K562 (cell line): Measurements from ENCODE around the gene AMZ1. TPM values are rescaled to one million over a fixed set of nuclear protein-coding genes. Genes with fewer than 3 reads are reported as not detected.
A peak's percentile ranks its signal among the peaks of the same experiment; 100 is the strongest.

Experiments
- ATAC-seq: fragments of 200-7000 bp; cut with Tn5 transposase; 3 replicates; pipeline ENCODE4 v1.9.1; 2020; ENCODE audit warnings: moderate library complexity
- BruUV-seq: library from RNA; stranded (reverse); fragments of 400-500 nt; replicated peaks from 2 replicates; lab custom pipeline; 2021; lab: Mats Ljungman, UMichigan
- CTCF ChIA-PET: fragments of 300-600 bp; formaldehyde crosslinking; extraction: SDS; loops from one replicate; lab custom pipeline; 2021; ENCODE audit warnings: low intra/inter-chr PET ratio; lab: Yijun Ruan, JAX
- POLR2A ChIA-PET: fragments of 300-600, 350-650 bp; sonication (Branson Sonifier 250); formaldehyde crosslinking; extraction: SDS; loops from one replicate; lab custom pipeline; 2021; ENCODE audit warnings: antibody characterized with exemption, inconsistent platforms; lab: Yijun Ruan, JAX
- DNase-seq, 4 experiments: peaks; one replicate each; pipeline versions ENCODE4 v3.0.0 to v3.0.0-alpha.2; 2011 to 2018; ENCODE audit warnings: low spot score in 3 of 4, mixed read lengths in 3 of 4; ENCODE audit errors: extremely low read depth in 1 of 4
- FAIRE-seq: peaks from 2 replicates; lab custom pipeline; 2011; peaks lifted over from hg19 to GRCh38; lab: Jason Lieb, UNC
- H2AFZ ChIP-seq: 2 replicates; pipeline ENCODE4 v1.6.0; 2011; ENCODE audit warnings: low read depth, low read length, control low read depth, inconsistent platforms
- H3K27ac ChIP-seq: fragments of 200-600 bp; 3 replicates; pipeline ENCODE4 v1.8.0; 2011; ENCODE audit warnings: low read depth, mild to moderate bottlenecking, control low read depth, inconsistent platforms, low read length, moderate library complexity, mixed read lengths; ENCODE audit errors: extremely low read depth
- H3K27me3 ChIP-seq, 2 experiments: fragments of 300-600 bp in 1 of 2; 2 replicates in 1 of 2; 3 replicates in 1 of 2; pipeline versions ENCODE4 v1.6.0 to v1.8.0; 2011; ENCODE audit warnings: inconsistent platforms in 2 of 2, low read length in 2 of 2, mild to moderate bottlenecking in 1 of 2, mixed read lengths in 1 of 2, moderate library complexity in 1 of 2; ENCODE audit not compliant: control insufficient read depth in 2 of 2, insufficient read depth in 2 of 2
- H3K36me3 ChIP-seq: fragments of 300-600 bp; 3 replicates; pipeline ENCODE4 v1.8.0; 2011; ENCODE audit warnings: mild to moderate bottlenecking, low read length, inconsistent platforms; ENCODE audit not compliant: control insufficient read depth, insufficient read depth
- H3K4me1 ChIP-seq, 2 experiments: fragments of 200-600 bp in 1 of 2; replicated peaks in 1 of 2; 2 replicates in 1 of 2; 3 replicates in 1 of 2; pipeline versions ENCODE4 v1.5.1 to v1.8.0; 2011; ENCODE audit warnings: inconsistent platforms in 2 of 2, low read length in 2 of 2, mild to moderate bottlenecking in 1 of 2, mixed read lengths in 1 of 2, moderate library complexity in 1 of 2; ENCODE audit not compliant: control insufficient read depth in 2 of 2, insufficient read depth in 2 of 2
- H3K4me2 ChIP-seq: 2 replicates; pipeline ENCODE4 v1.6.1; 2011; ENCODE audit warnings: low read length, control low read depth, inconsistent platforms, mixed read lengths; ENCODE audit not compliant: insufficient read depth
- H3K4me3 ChIP-seq: fragments of 200-600 bp; sonication (generic), shearing (Covaris generic); 2 replicates; pipeline ENCODE4 v1.5.1; 2016; ENCODE audit warnings: control low read depth, inconsistent platforms
- H3K79me2 ChIP-seq: fragments of 200-600 bp; 3 replicates; pipeline ENCODE4 v1.8.0; 2011; ENCODE audit warnings: low read length, inconsistent platforms; ENCODE audit not compliant: control insufficient read depth, insufficient read depth
- H3K9ac ChIP-seq, 2 experiments: 2 replicates each; pipeline versions ENCODE4 v1.6.0 to v1.6.1; 2011; ENCODE audit warnings: low read depth in 2 of 2, low read length in 2 of 2, control low read depth in 1 of 2, inconsistent platforms in 1 of 2, mild to moderate bottlenecking in 1 of 2, mixed read lengths in 1 of 2; ENCODE audit not compliant: insufficient read depth in 1 of 2
- H3K9me1 ChIP-seq: one replicate; pipeline ENCODE4 v1.6.0; 2011; ENCODE audit warnings: inconsistent platforms, mild to moderate bottlenecking, low read length, moderate library complexity; ENCODE audit not compliant: control insufficient read depth, insufficient read depth
- H3K9me3 ChIP-seq: replicated peaks from 2 replicates; pipeline ENCODE4 v1.5.1; 2011; ENCODE audit warnings: low read depth, low read length, inconsistent platforms; ENCODE audit not compliant: control insufficient read depth, insufficient read depth
- H4K20me1 ChIP-seq: replicated peaks from 2 replicates; pipeline ENCODE4 v1.6.1; 2011; ENCODE audit warnings: low read length, inconsistent platforms, mixed read lengths; ENCODE audit not compliant: control insufficient read depth, insufficient read depth
- GTF2E2 ChIP-seq: fragments of 200-800 bp; sonication (Bioruptor generic); IDR thresholded peaks from 2 replicates; pipeline ENCODE4 v1.6.1; 2016; ENCODE audit warnings: missing genetic modification characterization, missing compliant biosample characterization
- MXI1 ChIP-seq: IDR thresholded peaks from 2 replicates; pipeline ENCODE4 v1.6.1; 2011; ENCODE audit warnings: low read depth, mild to moderate bottlenecking, improper control_type of control experiment, low read length
- RB1 ChIP-seq: fragments of 450-650 bp; IDR thresholded peaks from 2 replicates; pipeline ENCODE4 v1.6.1; 2017; ENCODE audit warnings: low read depth, mild to moderate bottlenecking
- SMAD3 ChIP-seq: fragments of 450-650 bp; formaldehyde crosslinking; conservative IDR thresholded peaks from 2 replicates; pipeline ENCODE4 v1.4.0; 2020; ENCODE audit warnings: mild to moderate bottlenecking
- STAG1 ChIP-seq: sonication (generic); formaldehyde crosslinking; IDR thresholded peaks from 2 replicates; pipeline ENCODE4 v1.5.0; 2020; ENCODE audit warnings: missing genetic modification reagents, borderline replicate concordance
- SUPT5H ChIP-seq: fragments of 450-650 bp; IDR thresholded peaks from 2 replicates; pipeline ENCODE4 v1.6.1; 2016
- WGBS: fragments of 100-300 bp; shearing (Covaris generic); methylation state at CpG from one replicate; pipeline ENCODE4 v1.1.6; 2016; ENCODE audit warnings: low coverage, mixed read lengths; ENCODE audit not compliant: insufficient coverage; ENCODE audit errors: missing lambda C conversion rate; 5-methylcytosine and 5-hydroxymethylcytosine counted together
- in situ Hi-C: fragments of 300-500 bp; cut with MboI; formaldehyde crosslinking; loops from 4 replicates; pipeline ENCODE4 v1.15.0; 2018; ENCODE audit warnings: inconsistent platforms, mixed read lengths
- intact Hi-C: fragments of 100-400 bp; cut with micrococcal nuclease; formaldehyde crosslinking; loops from 2 replicates; pipeline ENCODE4 v1.14.2; 2022
- polyA plus RNA-seq, 8 experiments: library from polyadenylated mRNA; depleted of rRNA in 4 of 8; stranded (reverse) in 5 of 8; unstranded in 3 of 8; fragments of >200 nt; fragmentation: Nextera tagmentation in 2 of 8; fragmentation: Illumina TruSeq in 1 of 8; extraction: Ambion mirVana in 2 of 8; extraction: Trizol in 1 of 8; gene quantifications; 2 replicates each; pipeline versions ENCODE4 v1.2.1 to v1.2.3, GENCODE V29; 2011 to 2014; ENCODE audit warnings: inconsistent platforms in 1 of 8, missing spikeins in 1 of 8
- total RNA-seq, 7 experiments: library from RNA; depleted of rRNA in 6 of 7; stranded (reverse); fragments of >200 nt in 6 of 7; fragmentation: Illumina TruSeq in 2 of 7; extraction: Trizol in 2 of 7; gene quantifications; 2 replicates each; pipeline versions ENCODE4 v1.2.1 to v1.2.3, GENCODE V29; 2011 to 2021; ENCODE audit warnings: low replicate concordance in 1 of 7
- TF ChIP-seq, protein P1 (sequence below), 3 experiments: IDR thresholded peaks in 2 of 3; conservative IDR thresholded peaks in 1 of 3; 2 replicates each; pipeline ENCODE4 v1.5.1; 2011 to 2012; ENCODE audit warnings: low read length in 3 of 3, mild to moderate bottlenecking in 3 of 3, control low read depth in 2 of 3, improper control_type of control experiment in 1 of 3, inconsistent platforms in 1 of 3, low read depth in 1 of 3, mixed read lengths in 1 of 3, moderate library complexity in 1 of 3; ENCODE audit not compliant: insufficient read depth in 2 of 3
- TF ChIP-seq, protein P2 (sequence below): sonication (generic); formaldehyde crosslinking; IDR thresholded peaks from 2 replicates; pipeline ENCODE4 v1.8.0; 2022; ENCODE audit warnings: missing genetic modification reagents, mild to moderate bottlenecking, moderate library complexity, borderline replicate concordance
- TF ChIP-seq, protein P3 (sequence below), 2 experiments: fragments of 450-650 bp; formaldehyde crosslinking in 1 of 2; IDR thresholded peaks; 2 replicates each; pipeline versions ENCODE4 v1.4.0 to v1.6.1; 2014 to 2020; ENCODE audit warnings: mild to moderate bottlenecking in 2 of 2, borderline replicate concordance in 1 of 2, low read depth in 1 of 2

Gene AMZ1
- total and polyA plus RNA-seq, 9 of the 15 experiments (the other 6 are each of a cell fraction or from before 2014, with no cell fraction given) = not detected

DNA sequence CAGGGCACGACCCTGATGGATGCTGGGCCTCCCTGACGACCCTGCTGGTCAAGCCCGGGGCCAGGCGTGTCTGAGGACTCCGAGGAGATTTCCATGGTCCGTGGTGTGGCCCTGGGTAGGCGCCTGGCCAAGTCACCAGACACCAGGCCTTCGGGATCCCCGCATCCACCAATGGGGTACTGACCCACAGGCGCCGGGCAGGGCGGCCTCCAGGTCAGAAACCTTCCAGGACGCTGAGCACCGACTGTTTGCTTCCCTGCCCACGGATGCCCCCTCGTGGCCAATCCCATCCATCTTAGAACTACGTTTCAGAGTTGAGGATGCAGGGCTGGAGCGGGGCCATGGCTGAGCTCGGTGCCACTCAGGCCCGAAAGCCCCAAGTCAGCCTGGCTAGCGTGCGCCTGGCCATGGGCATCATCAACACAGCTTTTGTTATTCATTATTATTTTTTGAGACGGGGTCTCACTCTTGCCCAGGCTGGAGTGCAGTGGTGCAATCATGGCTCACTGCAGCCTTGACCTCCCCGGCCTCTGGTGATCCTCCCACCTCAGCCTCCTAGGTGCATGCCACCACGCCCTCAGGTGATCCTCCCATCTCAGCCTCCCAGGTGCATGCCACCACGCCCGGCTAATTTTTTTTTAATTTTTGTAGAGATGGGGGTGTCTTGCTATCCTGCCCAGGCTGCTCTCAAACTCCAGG lies 7.1 kb upstream of the AMZ1 start:
- peak; percentile 93 for FAIRE-seq
- DNase-seq = peak; percentile 82 to 85 (median 84)
- Histone ChIP-seq H3K27ac (no peak overlapping the region), H3K27me3 (peaks cover 14 to 45% of the 10 kb centered on the region in 2 experiments; a peak in 3 of 5 replicates), H4K20me1 (no peaks in the 10 kb centered on the region; the same call in 1 of the 2 replicates), H3K4me3 (no peak overlapping the region), H3K9ac (no peak overlapping the region; a peak in 1 of 4 replicates), H3K4me1 (peaks cover 0 to 27% of the 10 kb centered on the region in 2 experiments; a peak in 2 of 5 replicates), H3K9me1 (no peaks in the 10 kb centered on the region), H3K79me2 (no peaks in the 10 kb centered on the region), H2AFZ (no peak overlapping the region), H3K4me2 (no peak overlapping the region), H3K9me3 (no peaks in the 10 kb centered on the region), H3K36me3 (no peaks in the 10 kb centered on the region)
- peak; percentile 94 for ATAC-seq
- in situ Hi-C loops = no loop called here
- 5% methylated on average over 25 of the region's 27 CpGs for WGBS
- no TSS peak for BruUV-seq
- POLR2A ChIA-PET = no interaction called here
- intact Hi-C loops = loop anchor here (10.0 kb wide), 1 partner anchor 116 kb away; no protein-coding TSS in a partner anchor
- CTCF ChIA-PET = interaction anchor here (0.6 to 1.3 kb wide), 4 partner anchors 154 to 673 kb away, joined by 3 to 5 read pairs (median 4); no protein-coding TSS in a partner anchor
- TF ChIP-seq GTF2E2 (no peak), STAG1 (CRISPR knock-in tag) (peak; percentile 89), RB1 (peak; percentile 37; the same call in 1 of the 2 replicates), MXI1 (no peak), SUPT5H (no peak), SMAD3 (CRISPR knock-in tag) (no peak)
- TF ChIP-seq, protein P1, sequence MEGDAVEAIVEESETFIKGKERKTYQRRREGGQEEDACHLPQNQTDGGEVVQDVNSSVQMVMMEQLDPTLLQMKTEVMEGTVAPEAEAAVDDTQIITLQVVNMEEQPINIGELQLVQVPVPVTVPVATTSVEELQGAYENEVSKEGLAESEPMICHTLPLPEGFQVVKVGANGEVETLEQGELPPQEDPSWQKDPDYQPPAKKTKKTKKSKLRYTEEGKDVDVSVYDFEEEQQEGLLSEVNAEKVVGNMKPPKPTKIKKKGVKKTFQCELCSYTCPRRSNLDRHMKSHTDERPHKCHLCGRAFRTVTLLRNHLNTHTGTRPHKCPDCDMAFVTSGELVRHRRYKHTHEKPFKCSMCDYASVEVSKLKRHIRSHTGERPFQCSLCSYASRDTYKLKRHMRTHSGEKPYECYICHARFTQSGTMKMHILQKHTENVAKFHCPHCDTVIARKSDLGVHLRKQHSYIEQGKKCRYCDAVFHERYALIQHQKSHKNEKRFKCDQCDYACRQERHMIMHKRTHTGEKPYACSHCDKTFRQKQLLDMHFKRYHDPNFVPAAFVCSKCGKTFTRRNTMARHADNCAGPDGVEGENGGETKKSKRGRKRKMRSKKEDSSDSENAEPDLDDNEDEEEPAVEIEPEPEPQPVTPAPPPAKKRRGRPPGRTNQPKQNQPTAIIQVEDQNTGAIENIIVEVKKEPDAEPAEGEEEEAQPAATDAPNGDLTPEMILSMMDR (IDR thresholded peaks at IDR 0.05 in 2 of 3, conservative IDR thresholded peaks at IDR 0.05 in 1 of 3; ENCODE audit: insufficient read depth in 2 of 3, low read depth in 1 of 3, low read length in 3 of 3) = peak; percentile 78 to 85 (median 85)
- TF ChIP-seq, protein P2, sequence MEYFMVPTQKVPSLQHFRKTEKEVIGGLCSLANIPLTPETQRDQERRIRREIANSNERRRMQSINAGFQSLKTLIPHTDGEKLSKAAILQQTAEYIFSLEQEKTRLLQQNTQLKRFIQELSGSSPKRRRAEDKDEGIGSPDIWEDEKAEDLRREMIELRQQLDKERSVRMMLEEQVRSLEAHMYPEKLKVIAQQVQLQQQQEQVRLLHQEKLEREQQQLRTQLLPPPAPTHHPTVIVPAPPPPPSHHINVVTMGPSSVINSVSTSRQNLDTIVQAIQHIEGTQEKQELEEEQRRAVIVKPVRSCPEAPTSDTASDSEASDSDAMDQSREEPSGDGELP = peak; percentile 40; the same call in 1 of the 2 replicates
- TF ChIP-seq, protein P3, sequence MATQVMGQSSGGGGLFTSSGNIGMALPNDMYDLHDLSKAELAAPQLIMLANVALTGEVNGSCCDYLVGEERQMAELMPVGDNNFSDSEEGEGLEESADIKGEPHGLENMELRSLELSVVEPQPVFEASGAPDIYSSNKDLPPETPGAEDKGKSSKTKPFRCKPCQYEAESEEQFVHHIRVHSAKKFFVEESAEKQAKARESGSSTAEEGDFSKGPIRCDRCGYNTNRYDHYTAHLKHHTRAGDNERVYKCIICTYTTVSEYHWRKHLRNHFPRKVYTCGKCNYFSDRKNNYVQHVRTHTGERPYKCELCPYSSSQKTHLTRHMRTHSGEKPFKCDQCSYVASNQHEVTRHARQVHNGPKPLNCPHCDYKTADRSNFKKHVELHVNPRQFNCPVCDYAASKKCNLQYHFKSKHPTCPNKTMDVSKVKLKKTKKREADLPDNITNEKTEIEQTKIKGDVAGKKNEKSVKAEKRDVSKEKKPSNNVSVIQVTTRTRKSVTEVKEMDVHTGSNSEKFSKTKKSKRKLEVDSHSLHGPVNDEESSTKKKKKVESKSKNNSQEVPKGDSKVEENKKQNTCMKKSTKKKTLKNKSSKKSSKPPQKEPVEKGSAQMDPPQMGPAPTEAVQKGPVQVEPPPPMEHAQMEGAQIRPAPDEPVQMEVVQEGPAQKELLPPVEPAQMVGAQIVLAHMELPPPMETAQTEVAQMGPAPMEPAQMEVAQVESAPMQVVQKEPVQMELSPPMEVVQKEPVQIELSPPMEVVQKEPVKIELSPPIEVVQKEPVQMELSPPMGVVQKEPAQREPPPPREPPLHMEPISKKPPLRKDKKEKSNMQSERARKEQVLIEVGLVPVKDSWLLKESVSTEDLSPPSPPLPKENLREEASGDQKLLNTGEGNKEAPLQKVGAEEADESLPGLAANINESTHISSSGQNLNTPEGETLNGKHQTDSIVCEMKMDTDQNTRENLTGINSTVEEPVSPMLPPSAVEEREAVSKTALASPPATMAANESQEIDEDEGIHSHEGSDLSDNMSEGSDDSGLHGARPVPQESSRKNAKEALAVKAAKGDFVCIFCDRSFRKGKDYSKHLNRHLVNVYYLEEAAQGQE (IDR thresholded peaks at IDR 0.05; ENCODE audit: borderline replicate concordance) = peak; percentile 76
- TF ChIP-seq, protein P3 (CRISPR knock-in tag; IDR thresholded peaks at IDR 0.05; ENCODE audit: low read depth) = no peak
